WI38 (cell line): Measurements from ENCODE around the gene CLCN4.

ENCODE experiments used
- H3K4me3 ChIP-seq: 2 replicates; pipeline ENCODE4 v1.5.1; 2011; ENCODE audit warnings: low read depth, mild to moderate bottlenecking, control low read depth, low read length
- TF ChIP-seq, protein P1 (sequence below): IDR thresholded peaks from 2 replicates; pipeline ENCODE4 v1.5.1; 2012; ENCODE audit warnings: low read depth, mild to moderate bottlenecking, control low read depth, low read length

The CLCN4 gene

DNA sequence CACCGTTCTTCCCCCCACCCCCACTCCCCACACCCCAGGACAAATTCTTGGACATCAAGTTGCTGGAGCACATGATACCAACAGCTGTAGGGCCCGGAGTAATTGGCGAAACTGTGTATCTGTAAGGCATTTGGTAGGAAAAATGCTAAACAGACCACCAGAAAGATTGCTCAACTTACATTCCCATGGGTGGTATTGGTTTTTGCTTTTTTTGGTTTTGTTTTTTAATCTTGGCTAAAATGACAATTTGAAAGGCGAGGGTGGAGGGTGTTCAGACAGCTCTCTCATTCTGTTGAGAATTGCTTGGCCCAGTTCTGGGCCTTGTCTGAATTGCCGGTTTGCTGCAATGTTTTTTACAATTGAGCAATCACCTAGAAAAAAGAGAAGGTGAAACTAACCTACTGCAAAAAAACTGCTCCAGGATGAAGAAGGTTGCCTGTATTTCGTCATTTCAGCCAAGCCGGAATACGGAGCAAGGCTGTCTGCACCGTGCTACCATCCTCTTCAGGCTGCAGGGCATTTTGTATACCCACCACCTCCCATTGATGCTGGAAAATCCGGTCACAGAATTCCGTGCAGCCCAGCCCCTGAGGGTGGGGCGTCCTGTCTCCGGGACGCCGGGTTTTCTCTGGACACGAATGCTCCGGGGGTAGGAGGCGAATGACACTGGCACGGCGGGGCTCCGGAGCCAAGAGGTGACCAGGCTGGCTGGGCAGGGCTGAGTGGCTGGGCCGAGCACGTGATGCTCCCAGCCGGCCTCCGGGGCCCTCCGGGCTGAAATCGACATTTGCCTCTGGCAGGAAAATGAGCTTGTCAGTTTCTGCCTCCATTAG is at the start of gene CLCN4:
Gene CLCN4, plus strand, starts transcription at position 777 of the 833 bp plus-strand sequence. CDS start 28,058 bp downstream, outside the sequence.
- peak within 1 kb of the TSS; percentile 47 for H3K4me3 ChIP-seq
- TF ChIP-seq, protein P1, sequence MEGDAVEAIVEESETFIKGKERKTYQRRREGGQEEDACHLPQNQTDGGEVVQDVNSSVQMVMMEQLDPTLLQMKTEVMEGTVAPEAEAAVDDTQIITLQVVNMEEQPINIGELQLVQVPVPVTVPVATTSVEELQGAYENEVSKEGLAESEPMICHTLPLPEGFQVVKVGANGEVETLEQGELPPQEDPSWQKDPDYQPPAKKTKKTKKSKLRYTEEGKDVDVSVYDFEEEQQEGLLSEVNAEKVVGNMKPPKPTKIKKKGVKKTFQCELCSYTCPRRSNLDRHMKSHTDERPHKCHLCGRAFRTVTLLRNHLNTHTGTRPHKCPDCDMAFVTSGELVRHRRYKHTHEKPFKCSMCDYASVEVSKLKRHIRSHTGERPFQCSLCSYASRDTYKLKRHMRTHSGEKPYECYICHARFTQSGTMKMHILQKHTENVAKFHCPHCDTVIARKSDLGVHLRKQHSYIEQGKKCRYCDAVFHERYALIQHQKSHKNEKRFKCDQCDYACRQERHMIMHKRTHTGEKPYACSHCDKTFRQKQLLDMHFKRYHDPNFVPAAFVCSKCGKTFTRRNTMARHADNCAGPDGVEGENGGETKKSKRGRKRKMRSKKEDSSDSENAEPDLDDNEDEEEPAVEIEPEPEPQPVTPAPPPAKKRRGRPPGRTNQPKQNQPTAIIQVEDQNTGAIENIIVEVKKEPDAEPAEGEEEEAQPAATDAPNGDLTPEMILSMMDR, result no peak

GRCh38 chrX:10107483-10107882 is 49.3 kb upstream of the CLCN4 start:
- no peak overlapping the region for H3K4me3 ChIP-seq
- TF ChIP-seq, protein P1, result no peak

DNA sequence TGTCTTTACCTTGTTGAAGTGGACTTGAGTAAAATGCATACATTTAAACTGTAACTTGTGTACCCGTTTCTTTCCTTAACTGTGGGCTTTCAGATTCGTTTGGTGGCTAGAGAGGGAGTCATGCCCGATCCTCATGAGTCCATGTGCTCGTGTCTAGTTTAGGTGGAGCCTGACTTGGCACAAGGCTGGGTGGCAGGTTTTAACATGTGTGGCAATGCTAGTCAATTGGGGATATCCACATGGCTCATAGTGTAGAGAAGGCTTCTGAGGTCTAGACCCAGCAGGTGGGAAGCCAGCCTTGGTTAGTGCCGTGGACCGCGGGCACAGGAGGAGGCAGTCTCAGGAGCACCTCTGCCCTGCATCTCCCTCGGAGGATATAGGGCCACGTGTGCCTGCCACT is 48.5 kb upstream of the CLCN4 start:
- TF ChIP-seq, protein P1, result no peak
- H3K4me3 ChIP-seq, result no peak overlapping the region

DNA sequence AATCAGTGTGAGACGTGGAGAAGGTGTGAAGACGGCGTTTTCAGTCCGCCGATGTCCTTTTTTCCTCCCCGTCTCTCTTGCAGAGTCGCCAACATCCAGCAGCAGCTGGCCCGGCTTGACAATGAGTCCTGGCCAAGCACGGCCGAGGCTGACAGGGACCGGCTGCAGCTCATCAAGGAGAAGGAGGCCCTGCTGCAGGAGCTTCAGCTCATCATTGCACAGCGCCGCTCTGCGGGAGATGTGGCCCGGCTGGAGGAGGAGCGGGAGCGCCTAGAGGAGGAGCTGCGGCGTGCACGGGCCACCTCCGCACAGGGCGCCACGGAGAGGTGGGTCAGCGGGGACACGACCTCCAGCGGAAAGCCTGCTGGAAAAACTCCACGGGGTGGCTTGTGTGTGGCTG is 47.1 kb upstream of the CLCN4 start:
- TF ChIP-seq, protein P1, result no peak

DNA sequence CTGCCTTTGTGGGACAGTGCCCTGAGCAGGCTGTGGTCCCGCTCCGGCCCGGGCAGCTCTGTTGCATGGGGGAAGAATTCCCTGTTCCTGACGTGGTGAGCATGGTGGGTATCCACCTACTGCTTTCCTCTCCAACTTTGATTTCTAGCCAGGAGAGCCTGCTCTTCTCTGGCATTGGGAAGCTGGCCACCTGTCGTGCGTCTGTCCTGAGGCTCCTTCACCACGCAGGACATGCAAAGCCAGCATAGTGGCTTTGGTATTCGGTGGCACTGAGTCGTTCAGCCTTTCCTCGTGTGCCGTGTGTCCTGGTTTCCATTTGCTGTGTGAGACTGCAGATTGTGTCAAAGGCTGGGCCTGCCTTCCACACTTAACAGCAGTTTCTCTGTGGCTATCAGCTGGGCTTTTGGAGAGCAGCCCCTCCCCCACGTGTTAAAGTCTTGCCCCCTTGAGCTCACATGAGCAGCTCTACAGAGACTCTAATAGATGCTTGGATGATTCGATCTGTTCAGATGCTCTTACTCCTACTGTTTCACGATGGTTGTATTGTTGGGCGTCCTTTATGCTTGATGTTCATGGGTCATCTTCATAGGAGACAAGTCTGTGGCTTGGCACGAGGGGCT is 46.3 kb upstream of the CLCN4 start:
- TF ChIP-seq, protein P1, result no peak

More for the DNA sequence above, 47.1 kb upstream of the CLCN4 start:
- no peak overlapping the region for H3K4me3 ChIP-seq

GRCh38 chrX:10110984-10111363 is 45.8 kb upstream of the CLCN4 start:
- TF ChIP-seq, protein P1, result no peak
- H3K4me3 ChIP-seq, result no peak overlapping the region

More for the DNA sequence above, 46.3 kb upstream of the CLCN4 start:
- H3K4me3 ChIP-seq, result no peak overlapping the region
